ENCODE results near the gene JADE1. TPM values are rescaled to one million over a fixed set of nuclear protein-coding genes. Genes with fewer than 3 reads are reported as not detected.

Gene JADE1
- total and polyA plus RNA-seq, 2 of the 13 experiments (the other 11 are each of a cell fraction or from before 2014, with no cell fraction given), result 5.4 to 19.3 TPM

DNA sequence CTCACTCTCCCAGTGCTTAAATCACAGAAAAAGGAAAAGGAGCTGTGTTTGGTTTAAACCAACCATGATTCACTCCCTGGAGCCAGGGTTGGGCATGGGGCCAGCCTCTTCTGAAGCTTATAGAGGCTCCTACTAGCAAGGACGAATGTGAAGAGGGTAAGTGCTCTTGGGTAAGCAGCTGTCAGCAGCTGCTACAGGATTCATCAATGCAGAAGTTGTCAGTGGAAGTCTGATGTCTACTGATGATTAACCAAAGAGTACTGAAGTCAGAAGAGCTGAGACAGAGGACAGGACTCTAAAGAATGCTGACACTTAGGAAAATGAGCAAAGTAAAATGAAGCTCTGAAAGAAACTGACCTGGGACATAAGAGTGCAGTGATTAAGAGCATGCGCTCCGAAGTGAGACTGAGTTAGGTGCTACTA lies 32.7 kb upstream of the JADE1 start:
- in situ Hi-C loops (cut with HindIII; ENCODE audit: extremely low pct_ligation_motif_present, low pct_unique_long_range_greater_than_20kb) (no loop called here), intact Hi-C loops (cut with micrococcal nuclease; ENCODE audit: unreplicated experiment) (no loop called here)
- DNase-seq (ENCODE audit: low spot score) (no peak), FAIRE-seq (no peak), ATAC-seq (no peak; the same call in 2 of the 3 replicates)
- BruUV-seq (replicated peaks), result no TSS peak
- ChIA-PET CTCF (ENCODE audit: low intra/inter-chr PET ratio, low total read pairs) (no interaction called here), POLR2A (no interaction called here)
- TF ChIP-seq MAFF (IDR thresholded peaks at IDR 0.05; ENCODE audit: low read depth, low read length), result peak; percentile 62; the same call in 1 of the 2 replicates
- no peak for TF ChIP-seq XBP1 (CRISPR knock-in tag; IDR thresholded peaks at IDR 0.05)
- TF ChIP-seq MAFK (conservative IDR thresholded peaks at IDR 0.05 in 1 of 2, IDR thresholded peaks at IDR 0.05 in 1 of 2; ENCODE audit: low read length in 2 of 2), result peak; percentile 47 to 74; a peak in 3 of 4 replicates
- no peaks in the 10 kb centered on the region for H3K36me3 ChIP-seq (replicated peaks in 1 of 2; ENCODE audit: control insufficient read depth in 1 of 2, insufficient read depth in 2 of 2, low read length in 2 of 2)
- H2AFZ ChIP-seq (ENCODE audit: low read length), result no peak overlapping the region
- no peaks in the 10 kb centered on the region for H4K20me1 ChIP-seq (ENCODE audit: insufficient read depth, low read length)
- H3K4me2 ChIP-seq (ENCODE audit: low read depth, low read length), result no peak overlapping the region
- no peak overlapping the region for H3K4me3 ChIP-seq (replicated peaks in 1 of 3; ENCODE audit: insufficient read depth in 1 of 3, low read depth in 2 of 3, low read length in 3 of 3)
- no peaks in the 10 kb centered on the region for H3K27me3 ChIP-seq (ENCODE audit: control insufficient read depth in 1 of 2, insufficient read depth in 2 of 2, low read length in 2 of 2)
- WGBS (ENCODE audit: low lambda C conversion rate), result 3% methylated on average over 3 of the region's 3 CpGs
- no peak overlapping the region for H3K27ac ChIP-seq (ENCODE audit: extremely low read length, insufficient read depth, low read length)
- no peaks in the 10 kb centered on the region for H3K4me1 ChIP-seq (ENCODE audit: insufficient read depth, low read length)
- H3K79me2 ChIP-seq (ENCODE audit: insufficient read depth, low read length), result no peaks in the 10 kb centered on the region
- no peaks in the 10 kb centered on the region for H3K9me3 ChIP-seq (ENCODE audit: low read length)
- no peak overlapping the region for H3K9ac ChIP-seq (ENCODE audit: insufficient read depth, low read depth, low read length)

DNA sequence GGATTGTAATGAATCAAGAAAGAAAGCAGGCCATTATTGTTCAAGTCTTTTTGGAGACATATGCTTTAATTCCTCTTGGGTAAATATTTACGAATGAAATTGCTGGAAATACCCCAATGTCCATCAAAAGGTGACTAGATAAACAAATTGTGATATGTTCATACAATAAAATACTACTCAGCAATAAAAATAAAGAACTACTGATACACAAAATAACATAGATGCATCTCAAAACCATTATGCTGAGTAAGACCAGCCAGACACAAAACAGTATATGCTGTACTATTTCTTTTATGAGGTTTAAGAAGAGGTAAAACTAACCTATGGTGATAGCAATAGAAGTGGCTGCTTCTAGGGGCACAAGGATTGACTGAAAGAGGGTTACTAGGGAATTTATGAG lies 28.8 kb upstream of the JADE1 start:
- TF ChIP-seq DMAP1 (CRISPR knock-in tag; IDR thresholded peaks at IDR 0.05) (no peak), MAFF (IDR thresholded peaks at IDR 0.05; ENCODE audit: low read depth, low read length) (peak; percentile 36), LCORL (IDR thresholded peaks at IDR 0.05) (no peak), LCORL (CRISPR knock-in tag; IDR thresholded peaks at IDR 0.05) (no peak), MAFK (conservative IDR thresholded peaks at IDR 0.05 in 1 of 2, IDR thresholded peaks at IDR 0.05 in 1 of 2; ENCODE audit: low read length in 2 of 2) (peak in 1 of 2 experiments; percentile 58; a peak in 2 of 4 replicates), ZNF546 (CRISPR knock-in tag; conservative IDR thresholded peaks at IDR 0.05) (no peak), RCOR2 (CRISPR knock-in tag; IDR thresholded peaks at IDR 0.05) (no peak), ZNF263 (CRISPR knock-in tag; IDR thresholded peaks at IDR 0.05) (no peak), ZNF367 (CRISPR knock-in tag; IDR thresholded peaks at IDR 0.05; ENCODE audit: borderline replicate concordance) (no peak), SMAD9 (CRISPR knock-in tag; IDR thresholded peaks at IDR 0.05) (no peak), THAP7 (CRISPR knock-in tag; IDR thresholded peaks at IDR 0.05) (no peak)

More for the DNA sequence above, 28.8 kb upstream of the JADE1 start:
- in situ Hi-C loops (cut with HindIII; ENCODE audit: extremely low pct_ligation_motif_present, low pct_unique_long_range_greater_than_20kb), result no loop called here
- H3K27ac ChIP-seq (ENCODE audit: extremely low read length, insufficient read depth, low read length), result no peak overlapping the region
- no peak overlapping the region for H3K4me2 ChIP-seq (ENCODE audit: low read depth, low read length)
- H3K4me3 ChIP-seq (replicated peaks in 1 of 3; ENCODE audit: insufficient read depth in 1 of 3, low read depth in 2 of 3, low read length in 3 of 3), result no peak overlapping the region
- FAIRE-seq, result no peak
- no peaks in the 10 kb centered on the region for H4K20me1 ChIP-seq (ENCODE audit: insufficient read depth, low read length)
- H3K79me2 ChIP-seq (ENCODE audit: insufficient read depth, low read length), result no peaks in the 10 kb centered on the region
- intact Hi-C loops (cut with micrococcal nuclease; ENCODE audit: unreplicated experiment), result no loop called here
- no peak for ATAC-seq
- ChIA-PET POLR2A (no interaction called here), CTCF (ENCODE audit: low intra/inter-chr PET ratio, low total read pairs) (no interaction called here)
- no TSS peak for BruUV-seq (replicated peaks)
- no peak overlapping the region for H2AFZ ChIP-seq (ENCODE audit: low read length)
- H3K9ac ChIP-seq (ENCODE audit: insufficient read depth, low read depth, low read length), result no peak overlapping the region
- no peaks in the 10 kb centered on the region for H3K9me3 ChIP-seq (ENCODE audit: low read length)
- 0% methylated on average over 1 of the region's 1 CpG for WGBS (ENCODE audit: low lambda C conversion rate)
- no peak for DNase-seq (ENCODE audit: low spot score)
- no peaks in the 10 kb centered on the region for H3K36me3 ChIP-seq (replicated peaks in 1 of 2; ENCODE audit: control insufficient read depth in 1 of 2, insufficient read depth in 2 of 2, low read length in 2 of 2)
- no peaks in the 10 kb centered on the region for H3K27me3 ChIP-seq (ENCODE audit: control insufficient read depth in 1 of 2, insufficient read depth in 2 of 2, low read length in 2 of 2)
- H3K4me1 ChIP-seq (ENCODE audit: insufficient read depth, low read length), result no peaks in the 10 kb centered on the region
